ENCODE data around the gene PRR20A.
"Not testable (repeated sequence)": the region's sequence is repeated elsewhere in the genome, so short reads cannot be mapped to it uniquely, and the experiment has no call there.

The PRR20A gene
- 0 reads per million in 3 experiments for total RNA-seq

DNA sequence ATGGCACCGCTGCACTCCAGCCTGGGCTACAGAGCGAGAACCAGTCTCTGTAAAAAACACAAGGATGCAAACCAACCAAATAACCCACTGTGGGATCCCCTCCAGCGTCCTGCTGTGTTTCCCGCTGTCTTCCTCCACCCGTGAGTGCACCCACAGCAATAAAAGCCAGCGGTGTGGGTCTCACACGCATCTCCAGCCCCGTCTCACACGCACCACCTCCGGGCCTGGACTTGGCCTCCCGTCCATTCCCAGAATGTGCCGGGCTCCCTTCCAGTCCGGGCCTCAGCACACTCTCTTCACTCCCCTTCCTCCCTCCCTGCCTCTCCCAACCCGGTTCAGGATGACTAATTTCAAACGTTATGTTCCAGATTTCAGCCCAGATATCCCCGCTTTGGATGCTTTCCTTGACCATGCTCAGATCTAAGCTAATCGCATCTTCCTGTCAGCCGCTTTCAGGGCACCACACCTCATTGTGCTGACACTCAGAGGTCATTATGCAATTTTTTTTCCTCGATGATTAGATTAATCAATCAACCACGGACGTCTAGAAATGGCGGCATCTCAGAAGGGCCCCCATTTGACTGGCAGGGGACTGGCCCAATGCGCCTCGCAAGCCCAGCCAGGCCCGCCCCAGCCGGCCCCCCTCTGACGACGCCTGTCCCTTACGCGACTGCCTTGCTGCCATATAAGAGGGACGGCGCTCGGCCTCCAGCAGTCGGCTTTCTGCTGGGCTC, at the start of gene PRR20A:
PRR20A (plus strand) TSS at position 684 of the 734 bp plus-strand sequence. CDS start 387 bp downstream, outside the sequence.
- not testable (repeated sequence) for DNase-seq

DNA sequence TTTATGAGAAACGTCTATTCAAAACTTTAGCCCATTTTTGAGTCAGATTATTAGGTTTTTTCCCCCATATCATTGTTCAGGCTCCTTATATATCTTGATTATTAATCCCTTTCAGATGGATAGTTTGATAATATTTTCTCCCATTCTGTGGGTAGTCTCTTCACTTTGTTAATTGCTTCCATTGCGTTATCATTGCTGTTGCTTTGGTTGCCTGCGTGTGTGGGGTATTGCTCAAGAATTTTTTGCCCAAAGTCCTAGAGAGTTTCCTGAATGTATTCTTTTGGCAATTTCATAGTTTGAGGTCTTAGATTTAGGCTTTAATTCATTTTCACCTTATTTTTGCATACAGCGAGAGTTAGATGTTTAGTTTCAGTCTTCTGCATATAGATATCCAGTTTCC, 25.8 kb upstream of the PRR20A start:
- DNase-seq = no peak

DNA sequence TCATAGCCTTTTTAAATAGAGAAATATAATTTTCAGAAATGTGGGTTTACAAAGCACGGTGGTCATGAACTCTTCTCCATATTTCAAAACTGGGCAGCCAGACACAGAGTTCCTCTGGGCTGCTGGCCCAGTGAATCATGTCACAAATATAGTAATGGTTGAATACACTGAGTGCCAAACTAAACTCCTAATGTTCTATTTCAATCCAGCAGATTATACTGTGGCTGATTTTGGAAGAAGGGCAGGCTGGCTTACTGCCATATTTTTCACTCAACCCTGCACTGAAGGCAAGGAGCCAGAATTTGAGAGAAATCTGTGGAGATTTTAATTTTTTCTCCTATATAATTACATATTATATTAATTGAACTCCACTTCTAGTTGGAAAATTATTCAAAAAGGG, 17.0 kb upstream of the PRR20A start:
- DNase-seq = no peak

DNA sequence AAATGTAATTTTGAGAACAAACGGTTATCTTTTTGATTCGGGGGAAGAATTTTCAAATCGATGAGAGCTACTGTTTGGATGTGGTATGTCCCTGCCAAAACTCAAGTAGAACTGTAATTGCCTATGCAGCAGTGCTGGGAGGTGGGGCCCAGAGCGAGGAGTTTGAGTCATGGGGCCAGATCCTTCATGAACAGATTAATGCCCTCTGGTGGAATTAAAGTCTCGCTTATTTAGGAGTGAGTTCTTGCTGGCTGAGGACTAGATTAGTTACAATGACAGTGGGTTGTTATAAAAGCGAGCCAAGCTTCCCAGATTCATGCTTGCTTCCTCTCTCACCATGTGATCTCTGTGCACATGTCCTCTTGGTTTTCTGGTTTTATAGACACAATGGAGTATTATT, 11.8 kb upstream of the PRR20A start:
- no peak for DNase-seq

DNA sequence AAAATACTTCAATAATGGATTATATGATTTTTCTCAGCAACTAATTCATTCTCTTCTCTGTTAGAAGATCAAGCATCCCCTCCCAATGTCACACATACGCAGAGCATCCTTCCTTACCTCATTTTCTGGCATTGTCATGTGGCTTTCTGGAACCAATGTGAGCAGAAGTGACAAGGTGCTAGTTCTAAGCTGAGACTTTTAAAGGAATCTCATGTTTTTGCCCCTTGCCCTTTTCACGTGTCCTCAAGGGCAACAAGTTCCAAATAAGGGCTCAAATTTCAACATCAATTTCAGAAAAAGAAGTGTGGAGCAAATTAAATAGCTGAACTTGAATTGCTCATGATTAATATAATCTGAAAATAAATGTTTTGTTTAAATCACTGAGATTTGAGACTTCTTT, 4.6 kb upstream of the PRR20A start:
- no peak for DNase-seq

DNA sequence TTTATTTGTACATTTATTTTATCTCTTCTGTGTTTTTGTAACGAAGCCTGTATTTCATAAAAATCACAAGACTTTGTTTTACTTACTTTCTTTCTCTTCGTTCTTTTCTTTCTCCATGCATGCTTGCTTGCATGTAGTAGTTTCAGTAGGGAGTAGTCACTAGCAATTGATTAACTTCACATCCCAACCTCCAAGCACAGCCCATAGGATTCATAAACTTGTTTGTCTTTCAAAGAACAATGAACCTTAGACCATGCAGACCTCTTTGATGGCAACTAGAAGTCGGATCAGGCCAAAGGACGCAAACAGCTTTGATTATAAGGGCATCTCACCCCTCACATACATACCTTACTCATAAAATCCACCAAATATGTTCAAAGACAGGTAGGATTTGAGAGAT, 3.1 kb upstream of the PRR20A start:
- DNase-seq = no peak

DNA sequence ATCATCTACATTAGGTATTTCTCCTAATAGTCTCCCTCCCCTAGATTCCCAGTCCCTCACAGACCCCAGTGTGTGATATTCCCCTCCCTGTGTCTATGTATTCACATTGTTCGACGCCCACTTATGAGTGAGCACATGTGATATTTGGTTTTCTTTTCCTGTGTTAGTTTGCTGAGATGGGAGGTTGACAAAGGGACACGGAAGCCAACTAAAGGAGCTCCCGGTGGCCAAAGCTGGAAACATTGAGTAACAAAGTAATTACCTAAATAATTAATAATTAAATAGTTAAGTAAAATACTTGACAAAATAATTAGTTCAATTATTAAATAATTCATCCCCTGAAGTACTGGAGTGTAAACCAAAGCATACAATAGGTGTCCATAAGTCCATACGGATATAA, 1.7 kb upstream of the PRR20A start:
- DNase-seq = no peak

DNA sequence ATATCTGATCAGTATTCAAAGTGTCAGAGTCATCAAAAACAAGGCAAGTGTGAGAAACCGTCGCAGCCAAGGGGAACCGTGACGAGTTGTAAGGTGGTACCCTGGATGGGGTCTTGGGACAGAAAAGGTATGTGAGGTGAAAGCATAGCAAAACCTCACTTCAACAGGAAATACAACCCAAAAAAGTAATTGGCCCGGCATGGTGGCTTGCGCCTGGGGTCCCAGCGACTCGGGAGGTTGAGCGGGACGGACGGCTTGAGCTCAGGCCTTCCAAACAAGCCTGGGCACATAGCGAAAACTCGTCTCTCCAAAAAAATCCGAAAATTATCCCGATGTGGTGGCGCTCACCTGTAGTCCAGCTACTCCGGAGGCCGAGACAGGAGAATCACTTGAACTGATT, 937 bp upstream of the PRR20A start:
- DNase-seq = not testable (repeated sequence)

DNA sequence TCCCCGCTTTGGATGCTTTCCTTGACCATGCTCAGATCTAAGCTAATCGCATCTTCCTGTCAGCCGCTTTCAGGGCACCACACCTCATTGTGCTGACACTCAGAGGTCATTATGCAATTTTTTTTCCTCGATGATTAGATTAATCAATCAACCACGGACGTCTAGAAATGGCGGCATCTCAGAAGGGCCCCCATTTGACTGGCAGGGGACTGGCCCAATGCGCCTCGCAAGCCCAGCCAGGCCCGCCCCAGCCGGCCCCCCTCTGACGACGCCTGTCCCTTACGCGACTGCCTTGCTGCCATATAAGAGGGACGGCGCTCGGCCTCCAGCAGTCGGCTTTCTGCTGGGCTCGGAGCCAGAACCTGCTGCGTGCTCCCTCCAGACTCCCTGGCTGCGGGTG, 6.5 kb downstream of the PRR20A start, which contains the start of gene PRR20B:
PRR20B (plus strand) TSS at position 301 of the 400 bp plus-strand sequence. CDS start 387 bp downstream, outside the sequence.
- DNase-seq = not testable (repeated sequence)

DNA sequence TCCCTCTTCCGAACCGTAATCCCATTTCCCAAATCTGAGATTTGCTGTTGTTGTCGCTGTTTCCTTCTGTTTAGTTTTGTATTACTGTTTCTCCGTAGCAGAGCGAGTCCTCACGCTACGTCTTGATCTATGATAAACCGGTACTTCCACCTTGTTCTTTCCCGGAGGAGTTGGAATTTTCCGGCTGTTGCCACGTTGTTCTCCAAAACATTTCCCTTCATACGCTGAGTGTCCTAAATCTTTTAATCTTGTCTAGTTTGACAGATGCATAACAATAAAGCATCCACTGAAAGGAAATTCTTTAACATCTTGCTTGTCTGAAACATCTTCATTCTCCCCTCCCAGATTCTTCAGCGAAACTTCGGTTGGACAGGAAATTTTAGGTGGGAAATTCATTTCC, 7.4 kb downstream of the PRR20A start:
- DNase-seq = not testable (repeated sequence)

DNA sequence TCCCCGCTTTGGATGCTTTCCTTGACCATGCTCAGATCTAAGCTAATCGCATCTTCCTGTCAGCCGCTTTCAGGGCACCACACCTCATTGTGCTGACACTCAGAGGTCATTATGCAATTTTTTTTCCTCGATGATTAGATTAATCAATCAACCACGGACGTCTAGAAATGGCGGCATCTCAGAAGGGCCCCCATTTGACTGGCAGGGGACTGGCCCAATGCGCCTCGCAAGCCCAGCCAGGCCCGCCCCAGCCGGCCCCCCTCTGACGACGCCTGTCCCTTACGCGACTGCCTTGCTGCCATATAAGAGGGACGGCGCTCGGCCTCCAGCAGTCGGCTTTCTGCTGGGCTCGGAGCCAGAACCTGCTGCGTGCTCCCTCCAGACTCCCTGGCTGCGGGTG, 13.0 kb downstream of the PRR20A start, which contains the start of gene PRR20C:
PRR20C (plus strand) TSS at position 301 of the 400 bp plus-strand sequence. CDS start 387 bp downstream, outside the sequence.
- not testable (repeated sequence) for DNase-seq

DNA sequence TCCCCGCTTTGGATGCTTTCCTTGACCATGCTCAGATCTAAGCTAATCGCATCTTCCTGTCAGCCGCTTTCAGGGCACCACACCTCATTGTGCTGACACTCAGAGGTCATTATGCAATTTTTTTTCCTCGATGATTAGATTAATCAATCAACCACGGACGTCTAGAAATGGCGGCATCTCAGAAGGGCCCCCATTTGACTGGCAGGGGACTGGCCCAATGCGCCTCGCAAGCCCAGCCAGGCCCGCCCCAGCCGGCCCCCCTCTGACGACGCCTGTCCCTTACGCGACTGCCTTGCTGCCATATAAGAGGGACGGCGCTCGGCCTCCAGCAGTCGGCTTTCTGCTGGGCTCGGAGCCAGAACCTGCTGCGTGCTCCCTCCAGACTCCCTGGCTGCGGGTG, 19.6 kb downstream of the PRR20A start, which contains the start of gene PRR20D:
PRR20D (plus strand) TSS at position 301 of the 400 bp plus-strand sequence. CDS start 387 bp downstream, outside the sequence.
- not testable (repeated sequence) for DNase-seq

DNA sequence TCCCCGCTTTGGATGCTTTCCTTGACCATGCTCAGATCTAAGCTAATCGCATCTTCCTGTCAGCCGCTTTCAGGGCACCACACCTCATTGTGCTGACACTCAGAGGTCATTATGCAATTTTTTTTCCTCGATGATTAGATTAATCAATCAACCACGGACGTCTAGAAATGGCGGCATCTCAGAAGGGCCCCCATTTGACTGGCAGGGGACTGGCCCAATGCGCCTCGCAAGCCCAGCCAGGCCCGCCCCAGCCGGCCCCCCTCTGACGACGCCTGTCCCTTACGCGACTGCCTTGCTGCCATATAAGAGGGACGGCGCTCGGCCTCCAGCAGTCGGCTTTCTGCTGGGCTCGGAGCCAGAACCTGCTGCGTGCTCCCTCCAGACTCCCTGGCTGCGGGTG, 26.2 kb downstream of the PRR20A start, which contains the start of gene PRR20E:
PRR20E (plus strand) TSS at position 301 of the 400 bp plus-strand sequence. CDS start 387 bp downstream, outside the sequence.
- DNase-seq = not testable (repeated sequence)

DNA sequence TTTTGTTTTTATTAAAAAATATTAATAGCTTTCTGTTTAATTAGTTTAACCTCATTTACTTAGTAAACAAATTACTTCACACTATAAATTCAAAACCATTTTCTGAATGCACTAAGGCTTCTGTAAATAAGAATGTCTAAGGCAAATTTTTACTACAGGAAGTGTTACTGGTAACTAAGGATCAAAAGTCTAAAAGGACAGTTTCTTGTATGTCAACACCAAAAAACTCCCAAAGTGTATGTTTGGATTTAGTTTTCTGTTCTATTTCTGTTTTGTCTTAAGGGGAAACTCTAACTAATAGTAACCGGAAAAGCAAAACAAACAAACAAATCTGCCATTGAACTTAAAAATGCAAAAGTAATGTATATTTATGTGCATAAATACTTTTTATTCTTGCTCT, 50.9 kb downstream of the PRR20A start:
- DNase-seq = no peak
